ENCODE data around the gene CGB7.

The CGB7 gene

DNA sequence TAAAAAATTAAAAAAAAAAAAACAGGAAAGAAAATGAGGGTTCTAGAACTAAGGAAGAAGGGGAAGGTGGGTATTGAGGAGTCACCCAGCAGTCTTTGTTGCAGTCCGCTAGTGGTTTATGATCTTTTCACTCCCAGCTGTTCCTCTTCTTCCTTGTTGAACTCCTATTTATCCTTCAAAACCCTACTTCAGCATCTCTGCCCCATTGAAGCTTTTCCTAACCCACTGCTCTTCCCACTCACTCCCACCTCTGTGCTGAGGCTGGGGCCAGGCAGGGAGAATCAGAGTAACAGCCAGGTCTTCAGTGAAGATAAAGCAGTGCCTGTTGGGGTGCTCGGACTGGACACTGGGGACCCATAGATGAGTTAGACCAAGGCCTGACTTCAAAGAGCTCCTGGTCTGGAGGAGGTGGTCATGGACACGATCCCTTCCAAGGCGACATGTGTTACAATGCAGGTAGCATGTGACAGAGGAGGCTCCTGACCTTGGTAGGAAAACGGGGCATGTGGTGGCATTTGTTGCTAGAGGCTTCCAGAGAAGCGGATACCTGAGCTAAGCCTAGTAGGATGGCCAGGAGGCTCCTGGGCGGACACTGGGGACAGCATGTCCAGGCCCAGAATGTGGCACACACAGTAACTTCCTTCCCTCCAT lies 52.5 kb downstream of the CGB7 start:
- H3K4me1 ChIP-seq (ENCODE audit: control insufficient read depth, insufficient read depth, low read length): no peaks in the 10 kb centered on the region

More for the DNA sequence above, 52.5 kb downstream of the CGB7 start:
- Histone ChIP-seq H3K9me3 (ENCODE audit: control insufficient read depth, insufficient read depth, low read length) (no peaks in the 10 kb centered on the region), H3K27me3 (ENCODE audit: control insufficient read depth, insufficient read depth, low read length) (no peaks in the 10 kb centered on the region), H3K9ac (ENCODE audit: low read depth, low read length) (no peak overlapping the region), H3K36me3 (ENCODE audit: control insufficient read depth, insufficient read depth, low read length) (peaks cover 38% of the 10 kb centered on the region), H3K4me3 (ENCODE audit: low read depth, low read length) (no peak overlapping the region)
